CD4-positive, alpha-beta T cell treated with Interleukin-6 at 100 ng/mL for 8 hours (primary cell): ENCODE measurements around the gene SMIM29.
"Not testable (repeated sequence)": the region's sequence is repeated elsewhere in the genome, so short reads cannot be mapped to it uniquely, and the experiment has no call there.

Experiments
- DNase-seq: peaks from one replicate; pipeline ENCODE4 v3.0.0-alpha.2; 2020; ENCODE audit warnings: mixed read lengths, low spot score

The SMIM29 gene

DNA sequence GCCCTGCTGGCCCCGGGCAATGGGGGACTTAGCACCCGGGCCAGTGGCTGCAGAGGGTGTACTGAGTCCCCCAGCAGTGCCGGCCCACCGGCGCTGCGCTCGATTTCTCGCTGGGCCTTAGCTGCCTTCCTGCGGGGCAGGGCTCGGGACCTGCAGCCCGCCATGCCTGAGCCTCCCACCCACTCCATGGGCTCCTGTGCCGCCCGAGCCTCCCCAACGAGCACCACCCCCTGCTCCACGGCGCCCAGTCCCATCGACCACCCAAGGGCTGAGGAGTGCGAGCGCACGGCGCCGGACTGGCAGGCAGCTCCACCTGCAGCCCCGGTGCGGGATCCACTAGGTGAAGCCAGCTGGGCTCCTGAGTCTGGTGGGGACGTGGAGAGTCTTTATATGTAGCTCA, 20.3 kb upstream of the SMIM29 start:
- not testable (repeated sequence) for DNase-seq

DNA sequence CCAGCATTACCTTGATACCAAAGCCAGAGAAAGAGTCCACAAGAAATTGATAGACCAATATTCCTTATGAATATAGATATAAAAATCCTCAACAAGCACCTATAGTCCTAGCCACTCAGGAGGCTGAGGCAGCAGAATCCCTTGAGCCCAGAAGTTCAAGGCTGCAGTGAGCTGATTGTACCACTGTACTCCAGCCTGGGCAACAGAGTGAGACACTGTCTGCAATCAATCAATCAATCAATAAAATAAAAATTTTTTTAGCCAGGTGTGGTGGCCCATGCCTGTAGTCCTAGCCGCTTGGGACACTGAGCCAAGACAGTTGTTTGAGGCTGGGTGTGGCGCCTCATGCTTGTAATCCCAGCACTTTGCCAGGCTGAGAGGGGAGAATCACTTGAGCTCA, 18.9 kb upstream of the SMIM29 start:
- DNase-seq: no peak

DNA sequence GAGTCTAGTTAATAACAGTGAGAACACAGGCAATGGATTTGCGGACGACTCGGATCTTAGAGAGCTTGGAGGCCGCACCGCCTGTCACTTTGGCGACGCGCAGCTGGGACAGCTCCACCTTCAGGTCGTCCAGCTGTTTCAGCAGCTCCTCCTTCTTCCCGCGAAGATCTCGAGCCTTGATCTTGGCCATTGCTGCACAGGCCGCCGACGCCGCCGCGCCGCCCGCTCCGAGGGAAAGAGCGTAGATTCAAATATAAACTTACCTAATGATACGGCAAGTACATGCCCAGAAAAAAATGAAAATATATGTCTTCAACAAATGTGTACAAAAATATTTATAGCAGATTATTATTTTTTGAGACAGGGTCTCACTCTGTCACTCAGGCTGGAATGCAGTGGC, 14.7 kb upstream of the SMIM29 start:
- DNase-seq: not testable (repeated sequence)

DNA sequence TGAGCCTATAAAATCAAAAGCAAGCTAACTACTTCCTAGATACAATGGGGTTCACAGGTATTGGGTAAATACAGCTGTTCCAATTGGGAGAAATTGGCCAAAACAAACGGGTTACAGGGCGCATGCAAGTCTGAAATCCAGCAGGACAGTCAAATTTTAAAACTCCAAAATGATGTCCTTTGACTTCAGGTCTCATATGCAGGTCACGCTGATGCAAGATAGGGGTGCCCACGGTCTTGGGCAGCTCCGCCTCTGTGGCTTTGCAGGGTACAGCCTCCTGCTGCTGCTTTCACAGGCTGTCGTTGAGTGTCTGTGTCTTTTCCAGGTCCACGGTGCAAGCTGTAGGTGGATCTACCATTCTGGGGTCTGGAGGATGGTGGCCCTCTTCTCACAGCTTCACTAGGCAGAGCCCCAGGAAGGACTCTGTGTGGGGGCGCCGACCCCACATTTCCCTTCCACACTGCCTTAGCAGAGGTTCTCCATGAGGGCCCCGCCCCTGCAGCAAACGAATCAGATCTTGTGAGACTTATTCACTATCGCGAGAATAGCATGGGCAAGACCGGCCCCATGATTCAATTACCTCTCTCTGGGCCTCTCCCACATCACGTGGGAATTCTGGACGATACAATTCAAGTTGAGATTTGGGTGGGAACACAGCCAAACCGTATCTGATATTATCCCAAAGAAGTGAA, 11.9 kb upstream of the SMIM29 start:
- DNase-seq: no peak

DNA sequence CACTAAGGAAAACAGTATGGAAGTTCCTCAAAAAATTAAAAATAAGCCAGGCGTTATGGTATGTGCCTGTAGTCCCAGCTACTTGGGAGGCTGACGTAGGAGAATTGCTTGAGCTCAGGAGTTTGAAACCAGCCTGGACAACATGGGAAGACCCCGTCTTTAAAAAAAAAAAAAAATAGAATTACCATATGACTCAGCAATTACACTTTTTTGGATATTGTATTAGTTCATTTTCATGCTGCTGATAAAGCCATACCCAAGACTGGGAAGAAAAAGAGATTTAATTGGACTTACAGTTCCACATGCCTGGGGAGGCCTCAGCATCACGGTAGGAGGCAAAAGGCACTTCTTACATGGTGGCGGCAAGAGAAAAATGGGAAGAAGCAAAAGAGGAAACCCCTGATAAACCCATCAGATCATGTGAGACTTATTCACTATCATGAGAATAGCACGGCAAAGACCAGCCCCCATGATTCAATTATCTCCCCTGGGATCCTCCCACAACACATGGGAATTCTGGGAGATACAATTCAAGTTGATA, 10.8 kb upstream of the SMIM29 start:
- DNase-seq: no peak

DNA sequence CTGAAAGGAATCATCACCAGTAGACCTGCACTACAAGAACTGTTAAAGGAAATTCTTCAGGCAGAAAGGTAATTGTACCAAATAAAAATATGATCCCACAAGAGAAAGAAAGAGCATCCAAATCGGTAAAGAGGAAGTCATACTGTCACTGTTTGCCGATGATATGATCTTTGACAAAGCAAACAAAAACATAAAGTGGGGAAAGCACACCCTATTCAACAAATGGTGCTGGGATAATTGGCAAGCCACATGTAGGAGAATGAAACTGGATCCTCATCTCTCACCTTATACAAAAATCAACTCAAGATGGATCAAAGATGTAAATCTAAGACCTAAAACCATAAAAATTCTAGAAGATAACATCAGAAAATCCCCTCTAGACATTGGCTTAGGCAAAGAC, 3.6 kb upstream of the SMIM29 start:
- not testable (repeated sequence) for DNase-seq

DNA sequence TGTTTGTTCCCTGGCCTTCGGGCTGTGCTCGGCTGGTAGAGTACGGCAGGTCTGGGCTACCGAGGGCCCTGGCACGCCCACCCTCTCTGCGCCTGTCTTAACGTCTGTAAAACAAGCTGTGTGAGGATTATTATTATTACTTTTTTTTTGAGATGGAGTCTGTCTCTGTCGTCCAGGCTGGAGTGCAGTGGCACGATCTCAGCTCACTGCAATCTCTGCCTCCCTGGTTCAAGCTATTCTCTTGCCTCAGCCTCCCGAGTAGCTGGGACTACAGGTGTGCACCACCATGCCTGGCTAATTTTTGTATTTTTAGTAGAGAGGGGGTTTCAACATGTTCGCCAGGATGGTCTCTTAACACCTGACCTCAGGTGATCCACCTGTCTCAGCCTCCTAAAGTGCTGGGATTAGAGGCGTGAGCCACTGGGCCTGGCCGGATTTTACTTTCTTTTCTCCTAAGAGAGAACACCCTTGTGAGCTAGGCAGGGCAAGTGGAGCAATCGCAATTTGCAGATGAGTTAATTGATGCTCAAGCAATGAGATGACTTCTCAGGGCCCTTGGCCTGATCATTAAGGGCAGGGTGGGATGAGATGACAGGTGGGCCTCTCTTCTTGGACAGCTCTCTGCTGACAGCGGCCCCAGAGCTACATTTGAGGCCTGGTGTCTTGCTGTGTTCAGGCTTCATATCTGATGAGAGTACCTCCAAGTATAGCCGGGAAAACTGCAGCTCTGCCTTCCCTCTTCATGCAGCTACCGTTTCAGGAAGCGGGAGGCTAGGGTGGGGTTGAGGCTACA, 859 bp upstream of the SMIM29 start:
- DNase-seq: no peak

DNA sequence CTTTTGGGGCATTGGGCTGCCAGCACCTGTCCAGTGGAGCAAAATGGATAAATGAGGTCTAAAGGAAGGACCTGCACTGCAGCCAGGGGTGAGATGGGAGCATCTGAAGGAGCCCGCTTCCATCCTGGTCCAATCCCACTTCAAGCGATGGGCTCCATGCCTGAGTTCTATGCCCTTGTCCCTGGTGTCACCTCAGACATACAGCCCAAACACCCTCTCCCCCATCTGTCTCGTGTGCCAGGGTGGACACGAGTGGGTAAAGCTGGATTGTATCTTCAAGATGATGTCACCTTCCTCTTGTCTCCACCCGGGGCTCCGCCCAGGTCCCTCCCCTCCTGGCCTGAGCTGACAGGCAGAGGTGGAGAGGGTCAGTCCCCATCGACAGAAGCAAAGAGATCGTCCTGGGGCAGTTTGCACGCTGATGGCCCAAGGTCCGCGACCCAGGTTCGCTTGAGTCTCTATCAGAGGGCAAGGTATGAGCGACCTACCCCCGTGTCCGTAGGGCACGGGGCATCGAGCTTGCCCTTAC, 544 bp downstream of the SMIM29 start:
- DNase-seq: no peak

DNA sequence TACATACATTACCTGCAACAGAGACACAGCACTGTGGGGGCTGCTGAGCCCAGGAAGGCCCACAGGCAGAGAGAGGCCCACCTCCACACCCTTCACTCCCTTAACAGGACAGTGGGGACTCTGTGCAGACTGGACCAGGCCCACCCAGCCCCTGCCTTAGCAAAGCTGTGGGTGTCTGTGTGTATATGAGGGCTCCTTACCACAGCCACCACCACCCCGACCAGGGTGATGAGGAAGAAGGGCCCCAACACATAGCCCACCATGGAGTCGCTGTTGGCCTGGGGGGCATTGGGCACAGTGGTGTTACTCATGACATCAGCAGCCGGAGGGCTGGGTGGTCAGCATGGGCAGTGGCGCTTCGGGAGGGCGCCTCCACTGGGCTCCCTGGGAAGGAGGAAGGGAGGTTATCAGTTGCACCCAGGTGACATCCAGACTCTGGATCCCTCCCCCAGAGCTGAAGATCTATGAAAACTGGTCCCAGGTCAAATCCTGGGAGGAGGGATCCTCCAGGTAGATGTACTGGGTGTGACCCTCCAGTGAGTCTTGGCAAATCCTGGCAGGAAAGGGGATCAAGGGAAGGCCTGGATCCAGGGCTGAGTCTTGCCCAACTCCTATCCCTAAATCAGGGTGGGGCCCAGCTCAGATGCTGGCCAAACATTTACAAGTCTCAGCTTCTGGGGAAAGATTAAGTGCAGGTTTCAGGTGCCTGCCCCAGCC, 1.2 kb downstream of the SMIM29 start:
- no peak for DNase-seq

DNA sequence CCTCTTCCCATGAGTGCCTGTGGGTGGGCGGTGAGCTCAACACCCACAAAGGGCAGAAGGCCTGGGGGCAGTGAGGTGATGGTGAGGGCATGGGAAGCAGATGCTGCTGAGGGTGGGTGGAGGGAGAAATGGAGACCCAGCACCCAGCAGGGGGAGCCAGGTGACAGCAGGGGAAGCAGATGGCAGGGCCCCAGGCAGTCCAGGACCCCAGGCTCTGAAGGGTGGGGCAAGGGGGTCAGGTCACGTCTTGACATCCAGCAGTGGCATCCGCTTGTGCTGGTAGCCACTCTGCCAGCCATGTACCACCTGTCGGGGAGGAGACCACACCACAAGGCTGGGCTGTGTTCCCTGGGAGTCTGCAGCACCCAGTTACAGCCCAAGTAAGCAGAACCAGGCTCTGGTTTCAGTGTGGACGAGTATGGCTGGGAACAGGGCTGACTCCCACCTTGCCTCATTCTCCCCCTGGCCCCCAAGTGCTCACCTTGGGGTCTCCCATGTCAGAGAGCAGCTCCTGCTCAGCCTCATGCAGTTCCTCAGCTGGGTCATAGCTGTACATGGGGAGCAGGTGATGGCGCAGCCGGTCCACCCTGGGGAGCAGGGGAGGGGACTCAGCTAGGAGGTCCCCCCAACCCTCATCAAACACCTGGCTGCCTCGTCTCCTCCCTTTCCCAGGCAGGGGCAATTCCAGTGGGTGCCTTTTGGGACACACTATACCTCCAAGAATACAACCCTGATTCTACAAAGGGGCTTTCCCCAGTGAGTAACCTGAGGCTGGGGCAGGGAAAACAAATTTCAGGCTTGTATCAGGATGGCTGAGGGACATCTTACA, 2.0 kb downstream of the SMIM29 start:
- peak; percentile 42 for DNase-seq

DNA sequence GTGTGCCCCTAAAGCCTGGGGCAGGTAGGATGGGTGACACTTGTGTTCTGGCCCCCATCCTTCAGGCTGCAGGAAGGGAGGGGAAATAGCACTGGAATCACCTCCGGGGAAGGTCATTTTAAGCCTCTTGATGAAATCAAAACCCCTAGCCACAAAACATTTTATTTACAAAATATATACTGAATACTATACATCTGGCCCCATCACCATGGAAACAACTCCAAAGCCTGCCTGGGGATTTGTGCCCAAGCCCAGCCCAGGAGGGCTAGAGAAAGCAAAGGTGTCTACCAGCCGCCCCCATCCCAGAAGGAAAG, 2.6 kb downstream of the SMIM29 start:
- DNase-seq: no peak

DNA sequence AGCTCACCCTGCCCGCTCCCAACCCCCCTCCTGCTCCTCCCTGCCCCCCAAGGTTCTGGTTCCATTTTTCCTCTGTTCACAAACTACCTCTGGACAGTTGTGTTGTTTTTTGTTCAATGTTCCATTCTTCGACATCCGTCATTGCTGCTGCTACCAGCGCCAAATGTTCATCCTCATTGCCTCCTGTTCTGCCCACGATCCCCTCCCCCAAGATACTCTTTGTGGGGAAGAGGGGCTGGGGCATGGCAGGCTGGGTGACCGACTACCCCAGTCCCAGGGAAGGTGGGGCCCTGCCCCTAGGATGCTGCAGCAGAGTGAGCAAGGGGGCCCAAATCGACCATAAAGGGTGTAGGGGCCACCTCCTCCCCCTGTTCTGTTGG, 3.1 kb downstream of the SMIM29 start:
- not testable (repeated sequence) for DNase-seq

DNA sequence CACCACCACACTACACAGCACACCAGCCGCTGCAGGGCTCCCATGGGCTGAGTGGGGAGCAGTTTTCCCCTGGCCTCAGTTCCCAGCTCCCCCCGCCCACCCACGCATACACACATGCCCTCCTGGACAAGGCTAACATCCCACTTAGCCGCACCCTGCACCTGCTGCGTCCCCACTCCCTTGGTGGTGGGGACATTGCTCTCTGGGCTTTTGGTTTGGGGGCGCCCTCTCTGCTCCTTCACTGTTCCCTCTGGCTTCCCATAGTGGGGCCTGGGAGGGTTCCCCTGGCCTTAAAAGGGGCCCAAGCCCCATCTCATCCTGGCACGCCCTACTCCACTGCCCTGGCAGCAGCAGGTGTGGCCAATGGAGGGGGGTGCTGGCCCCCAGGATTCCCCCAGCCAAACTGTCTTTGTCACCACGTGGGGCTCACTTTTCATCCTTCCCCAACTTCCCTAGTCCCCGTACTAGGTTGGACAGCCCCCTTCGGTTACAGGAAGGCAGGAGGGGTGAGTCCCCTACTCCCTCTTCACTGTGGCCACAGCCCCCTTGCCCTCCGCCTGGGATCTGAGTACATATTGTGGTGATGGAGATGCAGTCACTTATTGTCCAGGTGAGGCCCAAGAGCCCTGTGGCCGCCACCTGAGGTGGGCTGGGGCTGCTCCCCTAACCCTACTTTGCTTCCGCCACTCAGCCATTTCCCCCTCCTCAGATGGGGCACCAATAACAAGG, 3.6 kb downstream of the SMIM29 start:
- not testable (repeated sequence) for DNase-seq

DNA sequence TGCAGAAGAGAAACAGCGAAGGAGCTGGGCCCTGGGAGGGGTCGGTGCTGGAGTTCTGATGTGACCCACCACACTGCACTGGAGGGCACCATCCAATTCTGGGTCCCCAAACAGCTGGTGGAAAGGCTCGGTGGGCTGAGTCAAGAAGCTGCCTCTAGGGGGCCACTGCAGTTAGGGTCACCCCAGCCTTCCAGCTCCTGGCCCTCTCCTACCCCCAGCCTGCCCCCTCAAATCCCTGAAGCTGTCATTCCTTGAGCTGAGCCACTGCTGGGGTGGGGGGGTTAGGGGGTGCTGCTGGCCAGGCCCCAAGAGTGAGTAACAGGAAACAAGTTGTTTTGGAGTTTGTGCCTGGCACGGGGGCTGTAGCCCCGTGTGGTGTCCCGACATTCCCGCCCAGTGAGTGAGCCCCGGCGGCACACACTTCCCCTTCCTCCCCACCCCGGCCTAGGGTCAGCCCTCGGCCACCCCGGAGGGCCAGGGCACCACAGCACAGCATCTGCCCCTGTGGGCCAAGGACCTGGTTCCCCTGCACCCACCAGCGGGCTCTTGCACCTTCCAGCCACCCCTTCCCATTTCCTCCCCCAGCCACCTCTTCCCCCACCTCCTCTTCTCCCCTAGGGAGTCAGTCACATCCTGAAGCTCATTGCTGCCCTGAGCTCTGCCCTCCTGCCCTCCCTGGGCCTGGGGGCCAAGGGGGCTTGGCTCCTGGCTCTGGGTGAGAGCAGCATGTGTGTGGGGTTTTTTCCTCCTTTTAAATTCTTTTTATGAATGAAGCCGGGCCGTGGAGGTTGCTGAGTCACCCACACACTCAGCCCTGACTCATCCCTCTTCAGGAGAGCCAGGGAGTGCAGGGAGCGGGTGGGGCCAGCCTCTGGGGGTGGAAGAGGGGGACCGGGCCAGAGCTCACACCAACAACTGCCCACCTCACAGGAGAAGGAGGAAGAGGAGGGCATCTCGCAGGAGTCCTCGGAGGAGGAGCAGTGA, 4.6 kb downstream of the SMIM29 start:
- peak; percentile 46 for DNase-seq

DNA sequence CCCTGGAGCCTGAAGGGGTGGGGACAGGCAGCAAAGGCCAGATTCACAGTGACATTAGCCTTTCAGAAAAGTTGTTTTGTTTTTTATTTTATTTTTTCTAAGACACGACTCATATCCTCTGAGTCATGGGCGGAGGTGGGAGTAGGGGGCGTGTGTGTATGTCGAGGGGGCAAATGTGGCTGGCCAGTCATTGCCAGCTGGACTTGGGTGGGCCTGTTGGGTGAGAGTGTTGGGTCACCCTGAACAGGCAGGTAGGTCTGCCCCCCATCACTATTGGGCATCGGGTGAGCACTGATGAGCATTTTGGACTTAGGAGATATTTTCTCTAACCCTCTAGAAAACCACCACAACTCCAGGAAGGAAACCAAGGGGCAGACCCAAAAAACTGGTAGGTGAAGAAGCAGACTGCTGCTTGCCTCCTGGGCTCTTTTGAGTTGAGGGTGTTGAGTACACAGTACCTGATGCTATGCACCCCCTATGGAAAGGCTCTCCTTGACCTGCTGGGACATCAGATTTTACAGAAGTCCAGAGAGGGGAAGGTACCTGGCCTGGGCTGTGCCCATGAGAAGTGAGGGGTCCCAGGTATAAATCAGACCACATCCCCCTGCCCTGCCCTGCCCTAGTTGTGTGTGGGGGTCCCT, 5.6 kb downstream of the SMIM29 start:
- no peak for DNase-seq

DNA sequence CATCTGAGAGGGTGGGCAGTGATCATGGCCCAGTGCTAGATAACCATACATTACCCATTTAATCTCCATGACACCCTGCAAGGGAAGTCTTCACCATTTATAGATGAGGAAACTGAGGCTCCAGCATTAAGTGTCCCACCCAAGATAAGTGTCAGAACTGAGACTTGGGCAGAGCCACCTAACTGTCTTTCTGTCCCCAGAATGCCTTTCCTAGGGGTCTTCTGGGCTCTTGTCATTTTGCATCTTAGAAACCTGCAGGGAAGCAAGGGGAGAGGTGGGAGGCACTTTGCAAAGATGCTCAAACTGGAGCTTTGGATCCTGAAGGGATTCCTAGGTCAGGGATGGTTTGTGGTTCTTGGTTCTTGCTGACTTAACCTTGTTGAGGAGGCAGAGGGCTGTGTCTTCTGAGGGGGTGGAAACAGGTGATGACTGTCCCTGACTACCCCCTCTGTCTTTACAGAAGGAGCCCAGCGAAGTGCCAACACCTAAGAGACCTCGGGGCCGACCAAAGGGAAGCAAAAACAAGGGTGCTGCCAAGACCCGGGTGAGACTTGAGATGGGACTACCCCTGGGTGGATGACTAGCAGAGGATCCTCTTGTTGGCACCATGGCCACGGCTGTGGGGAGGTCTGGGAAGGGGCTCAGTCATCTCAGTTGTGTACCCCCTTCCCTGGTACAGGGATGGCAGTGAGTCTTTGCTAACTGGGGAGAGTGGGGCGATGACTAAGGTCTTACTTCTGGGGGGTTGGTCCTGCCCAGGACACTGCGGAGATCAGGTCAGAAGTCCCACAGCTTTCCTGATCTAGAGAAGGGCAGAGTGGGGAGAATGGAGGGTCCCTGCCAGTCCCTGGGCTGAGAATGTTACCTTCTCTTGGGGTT, 6.3 kb downstream of the SMIM29 start:
- no peak for DNase-seq

DNA sequence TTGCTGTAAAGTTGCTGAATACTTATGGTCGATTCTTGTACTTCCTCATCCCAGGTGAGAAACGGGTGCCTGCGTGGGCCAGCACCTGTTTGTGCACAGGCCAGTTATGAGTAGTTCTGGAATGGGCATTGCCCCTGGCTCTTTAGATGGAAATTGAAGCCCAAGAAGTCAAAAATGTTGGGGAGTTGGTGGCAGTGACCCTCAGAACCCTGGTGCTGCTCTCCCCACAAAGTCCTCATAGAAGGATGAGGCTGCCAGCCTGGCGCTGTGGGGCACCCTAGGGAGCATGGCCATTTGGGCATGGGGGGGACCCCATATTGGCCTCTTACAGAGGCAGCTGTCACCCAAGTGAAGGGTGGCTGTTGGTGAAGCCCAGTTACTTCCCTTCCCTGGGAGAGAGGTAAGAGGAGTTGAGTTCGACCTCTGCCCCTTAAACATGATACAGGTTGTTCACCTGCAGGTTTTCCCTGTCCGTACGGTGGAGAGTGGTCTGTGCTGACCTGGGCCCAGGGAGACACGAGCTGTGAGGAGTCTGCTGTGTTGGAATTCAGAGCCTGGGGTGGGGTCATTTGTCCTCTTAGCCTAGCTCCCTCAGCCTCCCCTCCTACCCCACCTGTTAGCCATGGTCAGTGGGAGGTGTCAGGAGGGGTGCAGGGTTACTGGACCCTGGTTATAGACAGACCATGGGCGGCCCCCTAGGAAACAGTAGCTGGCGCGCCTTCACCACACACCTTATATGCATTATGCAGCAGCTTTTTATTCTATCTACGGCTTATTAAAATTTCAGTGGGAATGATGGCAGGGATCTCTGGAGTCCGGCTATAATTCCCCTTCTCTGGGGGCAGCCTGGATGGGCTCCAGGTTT, 7.2 kb downstream of the SMIM29 start:
- no peak for DNase-seq
